HuH-7 (cell line): ENCODE data around the gene FUT1.
"Not testable (repeated sequence)": the region's sequence is repeated elsewhere in the genome, so short reads cannot be mapped to it uniquely, and the experiment has no call there.

Source experiments
- DNase-seq: peaks from one replicate; pipeline ENCODE4 v3.0.0; 2011; ENCODE audit warnings: low spot score

Gene FUT1

GRCh38 chr19:48718106-48718505 is 34.3 kb downstream of the FUT1 start:
- DNase-seq: not testable (repeated sequence)

DNA sequence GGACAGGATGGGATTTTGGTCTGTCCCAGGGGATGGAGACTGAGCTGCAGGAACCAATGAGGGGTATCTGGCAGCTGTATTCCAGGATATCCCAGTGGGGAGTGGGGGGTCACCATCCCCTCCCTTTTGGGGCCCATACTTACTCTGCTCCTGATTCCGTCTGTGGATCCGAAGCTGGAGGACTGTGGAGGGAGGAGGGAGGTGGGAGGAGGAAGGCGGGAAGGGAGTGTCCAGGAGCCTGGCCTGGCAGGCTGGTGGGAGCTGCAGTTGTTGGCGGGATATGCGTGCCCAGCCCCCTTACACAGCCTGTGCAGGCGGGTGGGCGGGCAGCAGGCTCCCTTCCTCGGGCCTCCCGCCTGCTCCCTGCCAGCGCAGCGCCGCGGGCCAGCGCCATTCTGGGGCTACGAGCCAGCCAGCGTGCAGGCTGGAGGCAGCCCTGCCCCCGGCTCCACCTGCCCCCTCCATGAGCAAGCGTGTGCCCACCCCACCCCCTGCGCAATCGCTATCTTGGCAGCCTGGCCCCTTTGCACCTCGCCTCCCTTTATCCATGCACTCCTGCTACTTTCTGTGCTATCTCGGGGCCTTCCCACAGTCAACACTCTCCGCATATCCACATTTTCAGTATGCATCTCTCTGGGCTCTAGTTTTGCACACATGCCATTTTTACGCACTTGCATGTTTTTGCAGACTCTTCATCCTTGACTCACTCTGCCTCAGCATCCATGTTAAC is 35.7 kb downstream of the FUT1 start:
- no peak for DNase-seq

GRCh38 chr19:48715681-48716171 is 36.7 kb downstream of the FUT1 start:
- DNase-seq: no peak

DNA sequence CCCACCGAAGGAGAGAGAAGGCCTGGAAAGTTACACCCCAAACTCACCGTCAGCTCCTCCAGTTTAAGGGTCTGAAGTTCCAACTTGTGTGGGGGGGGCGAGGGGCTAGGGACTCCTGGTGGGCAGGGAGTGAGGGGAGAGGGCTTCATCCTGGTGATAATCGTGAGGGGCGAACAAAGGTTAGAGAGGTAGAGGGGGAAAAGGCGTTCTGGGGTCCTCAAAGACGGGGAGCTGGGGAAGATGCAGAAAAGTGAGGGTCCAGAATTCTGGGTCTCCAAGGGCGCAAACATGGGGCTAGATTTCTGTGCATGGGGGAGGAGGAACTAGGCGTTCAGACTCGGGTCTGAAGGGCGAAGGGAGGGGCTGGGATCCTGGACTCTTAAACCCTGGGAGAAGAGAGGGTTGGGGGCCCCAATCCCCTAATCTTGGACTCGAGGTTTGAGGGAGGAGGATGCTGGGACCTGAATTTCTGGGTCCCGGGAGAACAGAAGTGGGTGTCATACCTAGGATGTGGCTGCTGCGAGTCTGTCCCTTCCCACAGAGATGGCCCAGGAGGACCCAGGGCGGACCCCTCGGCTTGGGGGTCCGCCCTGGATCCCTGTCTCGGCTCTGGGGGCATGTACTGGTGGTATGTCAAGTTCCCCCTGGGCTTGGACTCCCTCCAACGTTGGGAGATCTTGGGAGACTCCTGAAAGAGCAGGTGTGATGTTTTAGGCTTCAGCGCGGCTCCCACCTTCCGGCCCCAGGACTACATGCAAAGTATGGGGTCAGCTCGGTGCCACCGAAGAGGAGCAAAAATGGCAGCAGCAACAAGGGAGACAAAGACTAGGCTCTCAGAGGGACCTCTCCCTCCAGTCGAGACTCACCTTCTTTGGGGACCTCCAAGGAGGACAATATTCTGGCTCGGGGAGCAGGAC is 37.4 kb downstream of the FUT1 start:
- DNase-seq: no peak

- peak; percentile 98 for DNase-seq
Measured at GRCh38 chr19:48713864-48714755, 38.3 kb downstream of the FUT1 start.

DNA sequence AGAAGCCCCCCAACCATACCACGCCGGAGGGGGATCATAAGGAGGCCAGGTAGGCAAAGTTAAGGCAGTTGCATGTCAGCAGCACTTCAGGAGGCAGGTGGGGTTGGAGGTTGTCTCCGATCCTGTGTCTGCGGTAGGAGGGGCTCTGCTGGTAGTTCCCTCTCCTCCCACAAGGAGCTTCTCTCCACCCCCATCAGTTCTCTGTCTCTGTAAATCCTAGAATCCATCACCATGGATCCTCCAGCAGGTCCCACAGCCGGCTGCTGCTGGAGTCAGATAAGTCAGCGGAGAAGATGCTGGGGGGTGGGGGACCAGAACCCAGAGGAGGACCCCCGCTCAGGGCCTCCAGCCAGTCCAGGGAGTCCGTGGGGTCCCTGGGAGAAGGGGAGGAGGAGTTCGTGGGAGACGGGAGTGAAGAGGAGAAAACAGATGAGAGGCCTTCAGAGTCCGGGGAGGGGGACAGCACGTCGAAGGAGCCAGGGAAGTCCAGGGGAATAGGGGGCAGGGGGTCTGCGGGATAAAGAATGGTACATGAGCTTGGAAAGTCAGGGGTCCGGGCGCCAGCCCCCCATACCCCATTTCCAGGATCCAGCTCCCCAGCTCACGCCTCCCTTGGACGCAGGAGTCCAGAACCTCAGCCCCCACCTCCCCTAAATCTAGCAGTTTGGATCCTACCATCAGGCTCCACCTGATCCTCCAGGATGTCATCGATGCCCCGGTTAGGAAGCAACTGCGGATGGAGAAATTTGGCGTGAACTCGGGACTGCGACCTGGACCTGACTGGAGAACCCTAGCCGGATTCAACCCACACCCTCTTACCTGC is 39.2 kb downstream of the FUT1 start:
- peak; percentile 77 for DNase-seq

DNA sequence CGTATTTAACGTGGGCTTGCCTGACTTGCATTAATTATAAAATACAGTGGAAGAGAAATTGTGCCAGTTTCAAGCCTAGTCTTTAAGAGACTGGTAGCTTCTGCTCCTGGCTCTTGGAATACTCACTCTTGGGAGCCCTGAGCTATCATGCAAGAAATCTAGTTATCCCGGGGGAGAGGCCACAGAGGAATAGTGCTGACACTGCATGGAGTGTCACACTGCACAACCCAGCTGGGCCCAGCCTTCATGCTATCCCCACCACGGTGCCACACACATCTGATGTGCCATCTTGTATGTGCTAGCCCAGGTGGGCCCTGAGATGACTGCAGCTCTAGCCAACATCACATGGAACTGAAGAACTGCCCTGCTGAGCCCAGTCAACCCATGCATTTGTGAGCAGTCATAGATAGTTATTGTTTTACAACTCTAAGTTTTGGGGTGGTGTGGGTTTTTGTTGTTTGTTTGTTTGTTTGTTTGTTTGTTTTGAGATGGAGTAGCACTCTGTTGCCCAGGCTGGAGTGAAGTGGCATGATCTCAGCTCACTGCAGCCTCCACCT is 41.3 kb downstream of the FUT1 start:
- no peak for DNase-seq

GRCh38 chr19:48708471-48708870 is 44.0 kb downstream of the FUT1 start:
- DNase-seq: no peak

DNA sequence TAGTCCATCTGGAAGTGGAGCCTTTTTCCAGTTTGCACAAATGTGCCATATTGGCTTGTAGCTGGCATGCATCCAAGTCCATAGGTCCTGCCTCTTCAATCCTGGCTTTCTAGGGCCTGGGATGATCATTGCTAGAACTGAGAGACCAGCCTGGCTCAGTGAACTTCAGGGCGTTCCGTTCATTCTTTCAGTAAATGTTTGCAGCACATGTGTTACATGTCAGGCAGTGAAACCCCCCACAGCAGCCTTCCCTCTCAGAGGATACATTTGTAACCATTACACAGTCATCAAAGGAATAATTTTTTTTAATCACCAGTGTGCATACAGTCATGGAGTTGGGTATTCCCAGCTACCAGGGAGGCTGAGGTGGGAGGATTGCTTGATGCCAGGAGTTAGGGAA is 47.0 kb downstream of the FUT1 start:
- no peak for DNase-seq

DNA sequence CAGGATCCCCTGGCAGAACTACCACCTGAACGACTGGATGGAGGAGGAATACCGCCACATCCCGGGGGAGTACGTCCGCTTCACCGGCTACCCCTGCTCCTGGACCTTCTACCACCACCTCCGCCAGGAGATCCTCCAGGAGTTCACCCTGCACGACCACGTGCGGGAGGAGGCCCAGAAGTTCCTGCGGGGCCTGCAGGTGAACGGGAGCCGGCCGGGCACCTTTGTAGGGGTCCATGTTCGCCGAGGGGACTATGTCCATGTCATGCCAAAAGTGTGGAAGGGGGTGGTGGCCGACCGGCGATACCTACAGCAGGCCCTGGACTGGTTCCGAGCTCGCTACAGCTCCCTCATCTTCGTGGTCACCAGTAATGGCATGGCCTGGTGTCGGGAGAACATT is 49.1 kb downstream of the FUT1 start:
- DNase-seq: no peak

GRCh38 chr19:48702701-48703100 is 49.7 kb downstream of the FUT1 start:
- DNase-seq: no peak

GRCh38 chr19:48698046-48698445 is 54.4 kb downstream of the FUT1 start:
- no peak for DNase-seq
